Stimulated activated CD8-positive, alpha-beta memory T cell treated with anti-CD3 and anti-CD28 coated beads, Interleukin-4, amount 100 ng/mL, for 48 hours (primary cell): Measurements from ENCODE around the gene NEK9.
"Not testable (repeated sequence)": the region's sequence is repeated elsewhere in the genome, so short reads cannot be mapped to it uniquely, and the experiment has no call there.

Source experiments
- DNase-seq: peaks from one replicate; pipeline ENCODE4 v3.0.0-alpha.2; 2020

The NEK9 gene

GRCh38 chr14:75126679-75127473 lies at the start of gene NEK9:
Gene NEK9, minus strand, starts transcription at chr14:75127048. Its CDS starts 127 bp downstream, at chr14:75126921.
- peak; percentile 92 for DNase-seq

- DNase-seq: peak; percentile 95
Measured at GRCh38 chr14:75176142-75176820, 49.4 kb upstream of the NEK9 start, which contains the start of gene TMED10. Gene TMED10, minus strand, starts transcription at chr14:75176612. Its CDS starts 33 bp downstream, at chr14:75176579.

- DNase-seq: no peak
Measured at GRCh38 chr14:75175677-75176141, 48.9 kb upstream of the NEK9 start.

- DNase-seq: no peak
Measured at GRCh38 chr14:75174066-75174465, 47.2 kb upstream of the NEK9 start.

GRCh38 chr14:75170772-75171171 lies 43.9 kb upstream of the NEK9 start:
- no peak for DNase-seq

- DNase-seq: no peak
Measured at GRCh38 chr14:75168586-75169335, 41.9 kb upstream of the NEK9 start.

- no peak for DNase-seq
Measured at GRCh38 chr14:75167325-75167724, 40.5 kb upstream of the NEK9 start.

GRCh38 chr14:75165586-75166391 lies 38.9 kb upstream of the NEK9 start:
- DNase-seq: no peak

- DNase-seq: no peak
Measured at GRCh38 chr14:75164809-75165208, 38.0 kb upstream of the NEK9 start.

GRCh38 chr14:75163677-75164076 lies 36.8 kb upstream of the NEK9 start:
- DNase-seq: no peak

- no peak for DNase-seq
Measured at GRCh38 chr14:75162631-75163030, 35.8 kb upstream of the NEK9 start.

GRCh38 chr14:75158843-75159614 lies 32.2 kb upstream of the NEK9 start:
- no peak for DNase-seq

- DNase-seq: no peak
Measured at GRCh38 chr14:75156901-75157300, 30.1 kb upstream of the NEK9 start.

- DNase-seq: no peak
Measured at GRCh38 chr14:75156111-75156510, 29.3 kb upstream of the NEK9 start.

GRCh38 chr14:75155169-75155568 lies 28.3 kb upstream of the NEK9 start:
- DNase-seq: no peak

GRCh38 chr14:75153295-75153694 lies 26.4 kb upstream of the NEK9 start:
- DNase-seq: no peak

- no peak for DNase-seq
Measured at GRCh38 chr14:75151851-75152250, 25.0 kb upstream of the NEK9 start.

GRCh38 chr14:75150637-75151036 lies 23.8 kb upstream of the NEK9 start:
- DNase-seq: not testable (repeated sequence)

- DNase-seq: no peak
Measured at GRCh38 chr14:75150150-75150549, 23.3 kb upstream of the NEK9 start.

GRCh38 chr14:75147423-75148071 lies 20.7 kb upstream of the NEK9 start:
- DNase-seq: no peak

- DNase-seq: no peak
Measured at GRCh38 chr14:75144944-75145343, 18.1 kb upstream of the NEK9 start.
